ENCODE data around the gene C14orf132. TPM values are rescaled to one million over a fixed set of nuclear protein-coding genes. Genes with fewer than 3 reads are reported as not detected.

C14orf132 gene
- total and polyA plus RNA-seq, 2 of the 4 experiments (the other 2 are of a cell fraction) = 6.3 to 13.5 TPM

GRCh38 chr14:96035456-96035855 is 3.7 kb upstream of the C14orf132 start:
- BruUV-seq (replicated peaks) = no TSS peak
- Histone ChIP-seq H3K27me3 (ENCODE audit: control insufficient read depth, insufficient read depth, low read length) (peaks cover 23% of the 10 kb centered on the region), H2BK15ac (ENCODE audit: low read depth, low read length) (no peak overlapping the region), H2BK5ac (ENCODE audit: low read depth, low read length, poor library complexity, severe bottlenecking) (no peak overlapping the region), H3K4me2 (ENCODE audit: low read depth, low read length) (no peak overlapping the region), H3K4ac (ENCODE audit: low read depth, low read length) (no peak overlapping the region), H3K36me3 (ENCODE audit: control insufficient read depth, insufficient read depth, low read length) (no peaks in the 10 kb centered on the region), H3K18ac (ENCODE audit: low read depth, low read length) (no peak overlapping the region), H3K4me1 (ENCODE audit: control insufficient read depth, insufficient read depth, low read length) (peaks cover 2% of the 10 kb centered on the region; the same call in 1 of the 2 replicates), H4K8ac (ENCODE audit: low read depth in 2 of 2, low read length in 2 of 2) (no peak overlapping the region), H3K27ac (ENCODE audit: insufficient read depth, low read length) (no peak overlapping the region), H3K9me3 (ENCODE audit: control insufficient read depth, insufficient read depth, low read length) (no peaks in the 10 kb centered on the region), H3K9ac (ENCODE audit: low read depth, low read length) (no peak overlapping the region), H2AK5ac (ENCODE audit: low read depth, low read length) (no peak overlapping the region), H3K79me1 (ENCODE audit: low read depth in 1 of 2, low read length in 2 of 2) (peaks cover 0 to 6% of the 10 kb centered on the region in 2 experiments; a peak in 2 of 4 replicates), H3K23ac (ENCODE audit: low read depth, low read length) (no peak overlapping the region), H3K56ac (ENCODE audit: extremely low read depth, insufficient read depth, low read length) (no peak overlapping the region), H2AK9ac (replicated peaks; ENCODE audit: low read depth, low read length, poor library complexity) (no peak overlapping the region), H3K4me3 (ENCODE audit: insufficient read depth, low read depth, low read length) (no peak overlapping the region), H3K9me1 (ENCODE audit: insufficient read depth, low read length) (no peaks in the 10 kb centered on the region), H2BK120ac (ENCODE audit: low read depth, low read length) (no peak overlapping the region), H4K20me1 (ENCODE audit: insufficient read depth, low read length) (peaks cover 5% of the 10 kb centered on the region; the same call in 1 of the 2 replicates), H4K91ac (ENCODE audit: insufficient read depth, low read depth, low read length) (no peak overlapping the region), H2BK20ac (ENCODE audit: low read depth, low read length) (no peak overlapping the region), H3K14ac (replicated peaks; ENCODE audit: low read depth, low read length) (no peak overlapping the region), H2AFZ (replicated peaks; ENCODE audit: low read length, poor library complexity) (no peak overlapping the region), H4K5ac (ENCODE audit: low read depth, low read length) (no peak overlapping the region)
- DNase-seq (no peak), ATAC-seq (ENCODE audit: low read depth) (no peak)
- TF ChIP-seq MXI1 (IDR thresholded peaks at IDR 0.05; ENCODE audit: borderline replicate concordance, low read depth, low read length) = no peak
- TF ChIP-seq MAFK (IDR thresholded peaks at IDR 0.05; ENCODE audit: low read depth, low read length) = no peak
- TF ChIP-seq POLR2A (IDR thresholded peaks at IDR 0.05; ENCODE audit: low read depth, low read length) = no peak
- TF ChIP-seq MAZ (IDR thresholded peaks at IDR 0.05; ENCODE audit: borderline replicate concordance, low read depth, low read length) = no peak
- TF ChIP-seq RCOR1 (IDR thresholded peaks at IDR 0.05; ENCODE audit: insufficient replicate concordance, low read length) = no peak
- no peak for TF ChIP-seq CTCF (conservative IDR thresholded peaks at IDR 0.05; ENCODE audit: low read depth, low read length)
- TF ChIP-seq RAD21 (IDR thresholded peaks at IDR 0.05; ENCODE audit: low read length) = no peak
- no peak for TF ChIP-seq CEBPB (IDR thresholded peaks at IDR 0.05; ENCODE audit: low read depth, low read length)
- TF ChIP-seq FOS (IDR thresholded peaks at IDR 0.05; ENCODE audit: low read depth, low read length) = no peak
- TF ChIP-seq, protein P1, sequence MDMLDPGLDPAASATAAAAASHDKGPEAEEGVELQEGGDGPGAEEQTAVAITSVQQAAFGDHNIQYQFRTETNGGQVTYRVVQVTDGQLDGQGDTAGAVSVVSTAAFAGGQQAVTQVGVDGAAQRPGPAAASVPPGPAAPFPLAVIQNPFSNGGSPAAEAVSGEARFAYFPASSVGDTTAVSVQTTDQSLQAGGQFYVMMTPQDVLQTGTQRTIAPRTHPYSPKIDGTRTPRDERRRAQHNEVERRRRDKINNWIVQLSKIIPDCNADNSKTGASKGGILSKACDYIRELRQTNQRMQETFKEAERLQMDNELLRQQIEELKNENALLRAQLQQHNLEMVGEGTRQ (IDR thresholded peaks at IDR 0.05; ENCODE audit: low read depth, low read length) = no peak
- TF ChIP-seq ELK1 (IDR thresholded peaks at IDR 0.05; ENCODE audit: borderline replicate concordance, low read depth, low read length) = no peak
- no peak for TF ChIP-seq SMC3 (IDR thresholded peaks at IDR 0.05; ENCODE audit: low read depth, low read length)
- no peak for TF ChIP-seq BHLHE40 (IDR thresholded peaks at IDR 0.05; ENCODE audit: low read depth, low read length)
- TF ChIP-seq RFX5 (IDR thresholded peaks at IDR 0.05; ENCODE audit: low read depth, low read length) = no peak
- no peak for TF ChIP-seq CHD1 (IDR thresholded peaks at IDR 0.05; ENCODE audit: low read depth, low read length)
- no peak for TF ChIP-seq NFE2L2 (IDR thresholded peaks at IDR 0.05; ENCODE audit: low read depth, low read length)
- intact Hi-C loops (cut with micrococcal nuclease) = no loop called here
- POLR2A ChIA-PET (ENCODE audit: unreplicated experiment) = no interaction called here
- in situ Hi-C loops (cut with MboI; ENCODE audit: low sequenced_read_pairs) = no loop called here
- no CpG with 5 or more reads among the region's 2 CpGs for WGBS, 2 experiments (ENCODE audit: extremely low coverage in 2 of 2, insufficient read length in 1 of 2)
- dilution Hi-C loops (cut with HindIII; ENCODE audit: low sequenced_read_pairs, unreplicated experiment) = no loop called here
- CTCF ChIA-PET = no interaction called here
